ENCODE measurements around the gene TIMM10B. TPM values are rescaled to one million over a fixed set of nuclear protein-coding genes. Genes with fewer than 3 reads are reported as not detected.
A peak's percentile ranks its signal among the peaks of the same experiment; 100 is the strongest.

Gene TIMM10B
- total and polyA plus RNA-seq, 11 donors, result 9.5 to 26.9 (median 16.1) TPM

- intact Hi-C loops (cut with DNase I), result loop anchor here (2.0 to 10.0 kb wide), 9 partner anchors 63 to 226 kb away; partner anchors contain the start of genes MRPL17 (in 6 of the 10), ILK (in 4 of the 10) and RRP8 (in 4 of the 10)
- H3K27ac ChIP-seq, result no peak overlapping the region
- H3K4me1 ChIP-seq, result no peaks in the 10 kb centered on the region
- no peak for TF ChIP-seq POLR2A (IDR thresholded peaks at IDR 0.05)
- peak; percentile 65 to 86 (median 79) for TF ChIP-seq CTCF (IDR thresholded peaks at IDR 0.05)
- 0 to 5% (median 1%) methylated on average over 1 of the region's 1 CpG for WGBS, 4 donors
- peaks cover 0 to 44% (median 31%) of the 10 kb centered on the region in 9 donors for H3K36me3 ChIP-seq
- peak in 3 of 4 donors; percentile 49 to 55 (median 54) for ATAC-seq
- no peaks in the 10 kb centered on the region for H3K9me3 ChIP-seq
- no peak for DNase-seq
- no peak overlapping the region for H3K4me3 ChIP-seq
- no peaks in the 10 kb centered on the region for H3K27me3 ChIP-seq
These were observed 50.0 kb downstream of the TIMM10B start for GRCh38 chr11:6531267-6531752.

Other genes with a start within 250 kb of the TIMM10B start
- 10 to 100 TPM; 13.1 to 30.3 (median 16.3) TPM for gene FHIP1B, start 246.9 kb upstream of the TIMM10B start, total RNA-seq
- gene FHIP1B, start 246.9 kb upstream of the TIMM10B start, polyA plus RNA-seq, result 10 to 100 TPM; 13.7 to 25.4 TPM
- gene CNGA4, start 242.4 kb upstream of the TIMM10B start, total RNA-seq, result not detected
- gene CNGA4, start 242.4 kb upstream of the TIMM10B start, polyA plus RNA-seq, result under 1 TPM; 0.06 to 0.11 TPM
- gene CCKBR, start 221.7 kb upstream of the TIMM10B start, total RNA-seq, result under 1 TPM in 1 of 9 donors, not detected in 8; 0.14 TPM
- not detected for gene CCKBR, start 221.7 kb upstream of the TIMM10B start, polyA plus RNA-seq
- 100 to 1,000 TPM in 4 of 9 donors, 10 to 100 TPM in 5; 40.4 to 155 (median 86.7) TPM for gene CAVIN3, start 161.0 kb upstream of the TIMM10B start, total RNA-seq
- 100 to 1,000 TPM in 1 of 2 donors, 10 to 100 TPM in 1; 92.8 to 126 TPM for gene CAVIN3, start 161.0 kb upstream of the TIMM10B start, polyA plus RNA-seq
- 10 to 100 TPM; 53.8 to 92.3 (median 67.8) TPM for gene SMPD1, start 91.0 kb upstream of the TIMM10B start, total RNA-seq
- gene SMPD1, start 91.0 kb upstream of the TIMM10B start, polyA plus RNA-seq, result 10 to 100 TPM; 56.2 to 64.9 TPM
- gene APBB1, start 62.4 kb upstream of the TIMM10B start, total RNA-seq, result 100 to 1,000 TPM in 2 of 9 donors, 10 to 100 TPM in 7; 50.3 to 101 (median 83.5) TPM
- 100 to 1,000 TPM in 1 of 2 donors, 10 to 100 TPM in 1; 69.5 to 103 TPM for gene APBB1, start 62.4 kb upstream of the TIMM10B start, polyA plus RNA-seq
- 1 to 10 TPM in 1 of 9 donors, under 1 TPM in 3, not detected in 5; 0.17 to 1.5 (median 0.35) TPM for gene HPX, start 40.5 kb upstream of the TIMM10B start, total RNA-seq
- under 1 TPM; 0.33 to 0.46 TPM for gene HPX, start 40.5 kb upstream of the TIMM10B start, polyA plus RNA-seq
- 10 to 100 TPM in 6 of 9 donors, 1 to 10 TPM in 3; 7.7 to 18.8 (median 10.4) TPM for gene TRIM3, start 7.6 kb upstream of the TIMM10B start, total RNA-seq
- gene TRIM3, start 7.6 kb upstream of the TIMM10B start, polyA plus RNA-seq, result 10 to 100 TPM in 1 of 2 donors, 1 to 10 TPM in 1; 9.8 to 14.7 TPM
- gene ARFIP2, start 170 bp upstream of the TIMM10B start, total RNA-seq, result 10 to 100 TPM; 10.7 to 24.9 (median 18.9) TPM
- 10 to 100 TPM; 14.0 to 36.7 TPM for gene ARFIP2, start 170 bp upstream of the TIMM10B start, polyA plus RNA-seq
- 1 to 10 TPM; 3.9 to 9.4 (median 5.4) TPM for gene DNHD1, start 15.8 kb downstream of the TIMM10B start, total RNA-seq
- gene DNHD1, start 15.8 kb downstream of the TIMM10B start, polyA plus RNA-seq, result 1 to 10 TPM; 2.2 to 6.0 TPM
- gene RRP8, start 122.1 kb downstream of the TIMM10B start, total RNA-seq, result 10 to 100 TPM; 11.2 to 23.5 (median 18.0) TPM
- 10 to 100 TPM; 16.6 to 17.4 TPM for gene RRP8, start 122.1 kb downstream of the TIMM10B start, polyA plus RNA-seq
- gene ILK, start 122.3 kb downstream of the TIMM10B start, total RNA-seq, result 100 to 1,000 TPM; 177 to 259 (median 222) TPM
- gene ILK, start 122.3 kb downstream of the TIMM10B start, polyA plus RNA-seq, result 100 to 1,000 TPM; 220 to 288 TPM
- gene TAF10, start 130.7 kb downstream of the TIMM10B start, total RNA-seq, result 100 to 1,000 TPM in 4 of 9 donors, 10 to 100 TPM in 5; 42.3 to 153 (median 99.0) TPM
- 100 to 1,000 TPM in 1 of 2 donors, 10 to 100 TPM in 1; 50.8 to 155 TPM for gene TAF10, start 130.7 kb downstream of the TIMM10B start, polyA plus RNA-seq
- 100 to 1,000 TPM in 2 of 9 donors, 10 to 100 TPM in 7; 48.7 to 169 (median 81.2) TPM for gene TPP1, start 137.9 kb downstream of the TIMM10B start, total RNA-seq
- 10 to 100 TPM; 38.5 to 39.5 TPM for gene TPP1, start 137.9 kb downstream of the TIMM10B start, polyA plus RNA-seq
- gene DCHS1, start 174.3 kb downstream of the TIMM10B start, total RNA-seq, result 10 to 100 TPM in 6 of 9 donors, 1 to 10 TPM in 3; 5.5 to 19.6 (median 11.4) TPM
- 1 to 10 TPM; 3.6 to 6.6 TPM for gene DCHS1, start 174.3 kb downstream of the TIMM10B start, polyA plus RNA-seq
- 10 to 100 TPM; 31.0 to 58.0 (median 47.7) TPM for gene MRPL17, start 201.8 kb downstream of the TIMM10B start, total RNA-seq
- 10 to 100 TPM; 56.8 to 70.9 TPM for gene MRPL17, start 201.8 kb downstream of the TIMM10B start, polyA plus RNA-seq

Data from heart left ventricle (tissue), 16 donors.